Measurements from ENCODE around the gene CACNA2D3. TPM values are rescaled to one million over a fixed set of nuclear protein-coding genes. Genes with fewer than 3 reads are reported as not detected.

Gene CACNA2D3
- 10.0 TPM for total RNA-seq (ENCODE audit: unreplicated experiment)
- long read RNA-seq, partial matches to known transcripts = 0 of 2 reads
- long read RNA-seq, other reads (novel, unspliced or antisense) = 2 of 2 reads

DNA sequence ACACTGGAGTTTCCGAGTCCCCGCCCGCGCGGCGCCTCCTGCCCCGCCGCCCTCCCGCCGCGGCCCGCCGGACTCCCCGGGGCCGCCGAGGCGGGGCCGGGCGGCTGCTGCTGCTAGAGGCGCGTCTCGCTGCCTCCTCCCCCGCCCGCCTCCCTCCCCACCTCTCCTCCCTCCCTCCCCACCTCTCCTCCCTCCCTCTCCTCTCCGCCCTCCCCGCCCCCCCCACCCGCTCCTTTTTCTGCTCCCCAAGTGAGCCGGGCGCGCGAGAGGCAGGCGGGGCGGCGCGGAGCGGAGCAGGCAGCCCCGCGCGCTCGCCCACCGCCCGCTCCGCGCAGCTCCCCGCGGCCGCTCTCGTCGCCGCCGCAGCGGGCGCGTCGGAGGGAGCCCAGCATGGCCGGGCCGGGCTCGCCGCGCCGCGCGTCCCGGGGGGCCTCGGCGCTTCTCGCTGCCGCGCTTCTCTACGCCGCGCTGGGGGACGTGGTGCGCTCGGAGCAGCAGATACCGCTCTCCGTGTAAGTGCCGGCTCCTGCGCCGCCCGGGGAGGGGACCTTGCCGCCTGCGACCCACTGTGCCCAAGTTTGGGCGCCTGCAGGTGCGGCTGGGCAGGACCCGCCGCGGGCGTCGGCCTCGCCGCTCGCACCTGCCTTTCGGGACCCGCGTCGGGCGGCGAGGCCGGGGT is at the start of gene CACNA2D3:
Gene CACNA2D3 (plus strand): TSS at position 229 of the 679 bp plus-strand sequence.
- Mint-ChIP-seq H3K36me3 (ENCODE audit: unreplicated experiment) (no peaks in the 10 kb centered on the region), H3K9me3 (ENCODE audit: unreplicated experiment) (peaks cover 8% of the 10 kb centered on the region), H3K4me3 (ENCODE audit: unreplicated experiment) (peak within 1 kb of the TSS; percentile 96), H3K27ac (ENCODE audit: unreplicated experiment) (peak within 1 kb of the TSS; percentile 79), H3K4me1 (ENCODE audit: low read depth, unreplicated experiment) (peaks cover 9% of the 10 kb centered on the region), H3K27me3 (ENCODE audit: unreplicated experiment) (peaks cover 15% of the 10 kb centered on the region)
- TF ChIP-seq, protein P1, sequence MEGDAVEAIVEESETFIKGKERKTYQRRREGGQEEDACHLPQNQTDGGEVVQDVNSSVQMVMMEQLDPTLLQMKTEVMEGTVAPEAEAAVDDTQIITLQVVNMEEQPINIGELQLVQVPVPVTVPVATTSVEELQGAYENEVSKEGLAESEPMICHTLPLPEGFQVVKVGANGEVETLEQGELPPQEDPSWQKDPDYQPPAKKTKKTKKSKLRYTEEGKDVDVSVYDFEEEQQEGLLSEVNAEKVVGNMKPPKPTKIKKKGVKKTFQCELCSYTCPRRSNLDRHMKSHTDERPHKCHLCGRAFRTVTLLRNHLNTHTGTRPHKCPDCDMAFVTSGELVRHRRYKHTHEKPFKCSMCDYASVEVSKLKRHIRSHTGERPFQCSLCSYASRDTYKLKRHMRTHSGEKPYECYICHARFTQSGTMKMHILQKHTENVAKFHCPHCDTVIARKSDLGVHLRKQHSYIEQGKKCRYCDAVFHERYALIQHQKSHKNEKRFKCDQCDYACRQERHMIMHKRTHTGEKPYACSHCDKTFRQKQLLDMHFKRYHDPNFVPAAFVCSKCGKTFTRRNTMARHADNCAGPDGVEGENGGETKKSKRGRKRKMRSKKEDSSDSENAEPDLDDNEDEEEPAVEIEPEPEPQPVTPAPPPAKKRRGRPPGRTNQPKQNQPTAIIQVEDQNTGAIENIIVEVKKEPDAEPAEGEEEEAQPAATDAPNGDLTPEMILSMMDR (IDR thresholded peaks at IDR 0.05; ENCODE audit: partially characterized antibody, unreplicated experiment) = no peak
- peak; percentile 68 for DNase-seq

DNA sequence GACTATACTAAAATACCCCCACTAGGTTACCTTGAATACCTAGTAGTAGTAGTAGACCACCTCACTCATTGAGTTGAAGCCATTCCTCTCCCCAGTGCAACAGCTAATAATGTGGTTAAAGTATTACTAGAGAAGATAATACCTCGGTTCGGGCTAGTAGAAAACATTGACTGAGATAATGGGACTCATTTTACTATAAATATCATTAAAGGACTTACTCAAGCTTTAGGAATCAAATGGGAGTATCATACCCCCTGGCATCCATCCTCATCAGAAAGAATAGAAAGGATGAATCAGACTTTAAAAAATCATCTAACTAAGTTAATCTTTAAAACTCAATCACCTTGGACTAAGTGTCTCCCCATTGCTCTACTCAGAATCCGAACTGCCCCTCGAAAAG is 49.0 kb upstream of the CACNA2D3 start:
- Mint-ChIP-seq H3K4me1 (ENCODE audit: low read depth, unreplicated experiment) (peaks cover 2% of the 10 kb centered on the region), H3K27ac (ENCODE audit: unreplicated experiment) (no peak overlapping the region), H3K27me3 (ENCODE audit: unreplicated experiment) (peaks cover 3% of the 10 kb centered on the region), H3K36me3 (ENCODE audit: unreplicated experiment) (peaks cover 19% of the 10 kb centered on the region), H3K9me3 (ENCODE audit: unreplicated experiment) (peaks cover 6% of the 10 kb centered on the region), H3K4me3 (ENCODE audit: unreplicated experiment) (no peak overlapping the region)
- no peak for DNase-seq
- TF ChIP-seq, protein P1 (IDR thresholded peaks at IDR 0.05; ENCODE audit: partially characterized antibody, unreplicated experiment) = no peak

GRCh38 chr3:54079314-54079713 is 43.0 kb upstream of the CACNA2D3 start:
- Mint-ChIP-seq H3K27ac (ENCODE audit: unreplicated experiment) (no peak overlapping the region), H3K4me1 (ENCODE audit: low read depth, unreplicated experiment) (peaks cover 5% of the 10 kb centered on the region), H3K27me3 (ENCODE audit: unreplicated experiment) (peaks cover 6% of the 10 kb centered on the region), H3K9me3 (ENCODE audit: unreplicated experiment) (peaks cover 2% of the 10 kb centered on the region), H3K36me3 (ENCODE audit: unreplicated experiment) (no peaks in the 10 kb centered on the region), H3K4me3 (ENCODE audit: unreplicated experiment) (no peak overlapping the region)
- no peak for DNase-seq
- TF ChIP-seq, protein P1 (IDR thresholded peaks at IDR 0.05; ENCODE audit: partially characterized antibody, unreplicated experiment) = no peak

GRCh38 chr3:54079730-54080325 is 42.5 kb upstream of the CACNA2D3 start:
- H3K27ac Mint-ChIP-seq (ENCODE audit: unreplicated experiment) = no peak overlapping the region
- TF ChIP-seq, protein P1 (IDR thresholded peaks at IDR 0.05; ENCODE audit: partially characterized antibody, unreplicated experiment) = no peak
- H3K4me3 Mint-ChIP-seq (ENCODE audit: unreplicated experiment) = no peak overlapping the region
- no peak for DNase-seq
- H3K27me3 Mint-ChIP-seq (ENCODE audit: unreplicated experiment) = peaks cover 6% of the 10 kb centered on the region
- peaks cover 2% of the 10 kb centered on the region for H3K9me3 Mint-ChIP-seq (ENCODE audit: unreplicated experiment)
- peaks cover 5% of the 10 kb centered on the region for H3K4me1 Mint-ChIP-seq (ENCODE audit: low read depth, unreplicated experiment)
- no peaks in the 10 kb centered on the region for H3K36me3 Mint-ChIP-seq (ENCODE audit: unreplicated experiment)

DNA sequence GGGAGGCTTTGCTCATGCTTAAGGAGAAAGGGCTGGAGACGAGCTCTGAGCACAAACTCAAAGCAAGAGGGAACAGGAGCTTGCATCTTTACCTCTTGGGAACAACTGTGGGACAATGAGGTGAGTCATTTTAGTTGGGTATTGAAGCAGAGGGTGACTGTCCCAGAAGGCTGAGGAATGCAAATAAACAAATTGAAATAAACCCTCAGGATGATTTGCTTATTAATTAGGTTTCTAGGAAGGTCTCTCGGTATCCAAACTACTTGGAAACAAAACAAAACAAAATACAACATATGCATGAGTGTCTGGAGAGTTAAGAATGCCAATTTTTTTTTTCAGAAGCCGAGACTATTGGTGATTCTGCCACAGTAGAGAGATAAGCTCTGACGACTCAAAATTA is 38.4 kb upstream of the CACNA2D3 start:
- Mint-ChIP-seq H3K4me3 (ENCODE audit: unreplicated experiment) (no peak overlapping the region), H3K36me3 (ENCODE audit: unreplicated experiment) (no peaks in the 10 kb centered on the region), H3K9me3 (ENCODE audit: unreplicated experiment) (peaks cover 7% of the 10 kb centered on the region), H3K27me3 (ENCODE audit: unreplicated experiment) (peaks cover 4% of the 10 kb centered on the region), H3K27ac (ENCODE audit: unreplicated experiment) (no peak overlapping the region), H3K4me1 (ENCODE audit: low read depth, unreplicated experiment) (peaks cover 7% of the 10 kb centered on the region)
- no peak for DNase-seq
- TF ChIP-seq, protein P1 (IDR thresholded peaks at IDR 0.05; ENCODE audit: partially characterized antibody, unreplicated experiment) = no peak
